HG03571 (cell line): ENCODE results near the gene SSBP4.

Experiments used
- ATAC-seq: cut with Tn5 transposase; IDR thresholded peaks from one replicate; pipeline ENCODE4 v1.9.1; 2021; ENCODE audit not compliant: unreplicated experiment

Gene SSBP4

DNA sequence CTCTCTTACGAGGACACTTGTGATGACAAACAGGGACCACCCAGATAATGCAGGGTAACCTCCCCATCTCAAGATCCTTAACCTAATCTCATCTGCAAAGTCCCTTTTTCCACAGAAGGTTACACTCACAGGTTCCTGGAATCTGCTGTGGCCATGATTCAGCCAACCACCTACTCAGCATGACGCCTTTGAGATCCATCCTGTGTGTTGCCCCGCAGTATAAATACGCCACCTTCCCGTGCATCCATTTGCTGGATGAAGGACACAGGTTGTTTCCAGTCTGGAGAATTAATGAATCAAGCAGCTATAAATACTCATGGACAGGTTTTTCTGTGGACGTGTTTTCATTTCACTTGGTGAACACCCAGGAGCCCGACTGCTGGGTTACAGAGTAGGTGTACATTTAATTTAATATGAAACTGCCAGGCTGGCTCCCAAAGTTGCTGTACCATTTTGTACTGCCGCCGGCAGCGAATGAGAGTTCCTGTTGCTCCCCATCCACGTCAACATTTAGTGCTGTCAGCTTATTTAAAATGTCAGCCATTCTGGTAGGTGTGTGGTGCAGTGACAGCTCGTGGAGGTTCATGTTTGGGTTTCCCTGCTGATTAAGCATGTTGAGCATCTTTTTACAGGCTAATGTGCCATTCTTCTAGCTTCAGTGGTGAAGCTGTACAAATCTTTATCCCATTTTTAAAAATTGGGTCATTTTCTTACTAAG is 62.5 kb downstream of the SSBP4 start:
- ATAC-seq: no peak

DNA sequence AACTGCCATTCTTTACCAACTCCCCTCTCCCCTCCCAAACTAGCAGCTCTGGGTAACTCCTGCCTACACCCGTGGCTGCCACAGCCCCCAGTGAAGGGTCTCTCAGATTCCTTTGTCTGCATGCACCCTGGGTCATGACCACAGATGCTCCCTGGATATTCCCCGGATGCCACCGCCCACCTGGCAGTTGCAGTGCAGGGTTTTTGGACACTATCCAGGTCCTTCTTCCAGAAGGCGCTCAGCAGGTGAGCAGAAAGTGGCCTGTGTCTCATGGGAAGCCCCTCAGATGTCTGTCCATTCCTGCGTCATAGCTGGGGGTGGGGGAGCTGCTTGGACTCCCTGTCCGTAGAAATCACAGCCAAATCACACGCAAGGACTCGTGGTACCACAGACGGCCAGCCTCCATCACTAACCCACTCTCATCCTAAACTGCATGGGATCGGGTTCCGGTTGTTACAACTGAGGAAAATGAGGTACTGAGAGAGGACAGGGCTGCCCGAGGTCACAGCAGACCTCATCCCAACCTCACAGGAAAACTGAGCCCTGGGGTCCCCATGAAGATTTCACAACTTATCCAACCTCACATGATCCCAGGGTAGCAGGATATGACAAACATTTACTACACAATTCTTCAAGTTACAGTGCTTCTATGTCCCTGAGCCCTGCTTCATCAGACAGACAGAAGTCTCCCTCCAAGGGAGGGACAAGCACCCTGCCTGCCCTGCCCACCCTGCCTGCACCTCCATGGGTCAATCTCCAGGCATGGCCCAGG is 64.1 kb downstream of the SSBP4 start:
- no peak for ATAC-seq
